Endothelial cell of umbilical vein (primary cell): ENCODE data around the gene SH2D3C.

Experiments
- EZH2 ChIP-seq: IDR thresholded peaks from 2 replicates; pipeline ENCODE4 v1.6.1; 2012; ENCODE audit warnings: borderline replicate concordance, low read depth, mild to moderate bottlenecking, moderate library complexity, low read length, inconsistent platforms; ENCODE audit not compliant: severe bottlenecking
- FOS ChIP-seq: IDR thresholded peaks from 2 replicates; pipeline ENCODE4 v1.6.1; 2011; ENCODE audit warnings: mild to moderate bottlenecking, low read length, moderate library complexity, borderline replicate concordance; ENCODE audit not compliant: insufficient read depth
- GATA2 ChIP-seq: IDR thresholded peaks from 2 replicates; pipeline ENCODE4 v1.7.0; 2011; ENCODE audit warnings: low read depth, mild to moderate bottlenecking, moderate library complexity, mixed read lengths, low read length; ENCODE audit not compliant: insufficient read length, insufficient read depth
- MYC ChIP-seq: IDR thresholded peaks from one replicate; pipeline ENCODE4 v1.6.1; 2011; ENCODE audit warnings: mild to moderate bottlenecking, low read depth, low read length
- POLR2A ChIP-seq: IDR thresholded peaks from 2 replicates; pipeline ENCODE4 v1.6.1; 2012; ENCODE audit warnings: low read depth, mild to moderate bottlenecking, control low read depth, low read length
- POLR2AphosphoS5 ChIP-seq: IDR thresholded peaks from 2 replicates; pipeline ENCODE4 v1.6.1; 2012; ENCODE audit warnings: low read depth, mild to moderate bottlenecking, control low read depth, low read length, moderate library complexity; ENCODE audit not compliant: insufficient read depth
- TF ChIP-seq, protein P1 (sequence below): IDR thresholded peaks from 2 replicates; pipeline ENCODE4 v1.6.1; 2011; ENCODE audit not compliant: insufficient read depth, insufficient read length
- TF ChIP-seq, protein P2 (sequence below), 2 donors: IDR thresholded peaks; 1 replicate in 1 of 2; 2 replicates in 1 of 2; pipeline ENCODE4 v1.5.1; 2011; ENCODE audit warnings: low read length in 2 of 2, mild to moderate bottlenecking in 2 of 2, moderate library complexity in 2 of 2, control low read depth in 1 of 2, inconsistent platforms in 1 of 2, low read depth in 1 of 2; ENCODE audit not compliant: insufficient read depth in 1 of 2; ENCODE audit errors: extremely low read depth in 1 of 2

DNA sequence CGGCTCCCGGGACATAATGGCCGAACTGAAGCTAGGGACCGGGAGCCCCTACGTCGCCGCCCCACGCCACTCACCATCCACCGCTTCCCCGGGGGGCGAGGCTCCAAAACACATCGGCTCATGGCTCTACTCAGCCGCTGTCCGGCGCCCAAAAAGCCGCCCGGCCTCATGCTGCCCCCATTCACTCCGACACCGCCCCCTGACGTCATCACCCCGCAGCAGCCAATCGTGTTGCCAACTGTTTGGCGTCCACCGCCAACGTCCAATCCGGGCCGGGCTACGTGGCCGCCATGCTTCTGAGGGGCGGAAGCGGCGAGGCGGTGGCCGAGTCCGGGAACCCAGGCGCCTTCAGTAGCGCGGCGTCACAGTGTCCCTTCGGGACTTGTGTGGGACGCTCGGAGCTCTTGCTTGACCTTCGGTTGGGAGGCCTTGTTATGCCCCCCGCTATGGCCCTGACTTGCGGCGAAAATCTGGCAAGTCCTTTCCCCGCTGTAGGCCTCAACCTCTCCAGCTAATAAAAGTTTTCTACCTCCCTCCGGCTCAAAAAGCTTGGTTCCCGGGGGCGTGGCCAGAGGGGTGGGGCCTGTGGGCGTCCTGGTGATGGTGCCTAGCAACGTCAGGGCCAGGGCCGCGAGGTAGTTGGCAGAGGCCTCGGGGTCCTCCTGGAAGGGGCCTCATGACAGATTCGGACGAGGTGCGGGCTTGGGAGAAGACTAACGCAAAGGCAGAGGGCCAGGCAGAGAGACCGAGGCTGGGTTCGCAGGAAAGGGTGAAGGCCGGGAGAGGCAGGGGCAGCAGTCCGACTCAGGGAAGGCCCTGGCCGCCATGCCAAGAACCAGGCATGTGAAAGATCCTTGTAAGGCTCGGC is 62.8 kb downstream of the SH2D3C start, which contains the start of the genes PTRH1 and TTC16:
- TF ChIP-seq, protein P1, sequence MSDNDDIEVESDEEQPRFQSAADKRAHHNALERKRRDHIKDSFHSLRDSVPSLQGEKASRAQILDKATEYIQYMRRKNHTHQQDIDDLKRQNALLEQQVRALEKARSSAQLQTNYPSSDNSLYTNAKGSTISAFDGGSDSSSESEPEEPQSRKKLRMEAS, result no peak
- TF ChIP-seq, protein P2, sequence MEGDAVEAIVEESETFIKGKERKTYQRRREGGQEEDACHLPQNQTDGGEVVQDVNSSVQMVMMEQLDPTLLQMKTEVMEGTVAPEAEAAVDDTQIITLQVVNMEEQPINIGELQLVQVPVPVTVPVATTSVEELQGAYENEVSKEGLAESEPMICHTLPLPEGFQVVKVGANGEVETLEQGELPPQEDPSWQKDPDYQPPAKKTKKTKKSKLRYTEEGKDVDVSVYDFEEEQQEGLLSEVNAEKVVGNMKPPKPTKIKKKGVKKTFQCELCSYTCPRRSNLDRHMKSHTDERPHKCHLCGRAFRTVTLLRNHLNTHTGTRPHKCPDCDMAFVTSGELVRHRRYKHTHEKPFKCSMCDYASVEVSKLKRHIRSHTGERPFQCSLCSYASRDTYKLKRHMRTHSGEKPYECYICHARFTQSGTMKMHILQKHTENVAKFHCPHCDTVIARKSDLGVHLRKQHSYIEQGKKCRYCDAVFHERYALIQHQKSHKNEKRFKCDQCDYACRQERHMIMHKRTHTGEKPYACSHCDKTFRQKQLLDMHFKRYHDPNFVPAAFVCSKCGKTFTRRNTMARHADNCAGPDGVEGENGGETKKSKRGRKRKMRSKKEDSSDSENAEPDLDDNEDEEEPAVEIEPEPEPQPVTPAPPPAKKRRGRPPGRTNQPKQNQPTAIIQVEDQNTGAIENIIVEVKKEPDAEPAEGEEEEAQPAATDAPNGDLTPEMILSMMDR (IDR thresholded peaks at IDR 0.05; ENCODE audit: extremely low read depth in 1 of 2, insufficient read depth in 1 of 2, low read depth in 1 of 2, low read length in 2 of 2), result no peak
- TF ChIP-seq POLR2AphosphoS5 (peak; percentile 52), POLR2A (no peak), GATA2 (no peak), FOS (no peak), EZH2 (no peak), MYC (no peak)
